HepG2 (cell line): ENCODE results near the gene ASB8. TPM values are rescaled to one million over a fixed set of nuclear protein-coding genes. Genes with fewer than 3 reads are reported as not detected.
A peak's percentile ranks its signal among the peaks of the same experiment; 100 is the strongest.

ENCODE experiments used
- CEBPZ ChIP-seq: IDR thresholded peaks from 2 replicates; pipeline ENCODE4 v1.6.1; 2012; ENCODE audit warnings: low read length, improper control_type of control experiment
- E2F1 ChIP-seq: sonication (generic); formaldehyde crosslinking; IDR thresholded peaks from 2 replicates; pipeline ENCODE4 v1.5.0; 2020; ENCODE audit warnings: missing genetic modification reagents
- FOXK1 ChIP-seq: sonication (generic); formaldehyde crosslinking; IDR thresholded peaks from 2 replicates; pipeline ENCODE4 v1.4.0; 2020; ENCODE audit warnings: low read depth, missing genetic modification reagents, borderline replicate concordance
- LCORL ChIP-seq, 2 experiments: fragments of 450-650 bp in 1 of 2; sonication (generic) in 1 of 2; formaldehyde crosslinking in 1 of 2; IDR thresholded peaks; 2 replicates each; pipeline versions ENCODE4 v1.5.0 to v1.6.1; 2017 to 2020; ENCODE audit warnings: antibody characterized with exemption in 1 of 2, missing genetic modification reagents in 1 of 2
- MTA3 ChIP-seq: sonication (generic); formaldehyde crosslinking; IDR thresholded peaks from 2 replicates; pipeline ENCODE4 v1.4.0; 2020; ENCODE audit warnings: missing genetic modification reagents
- NCOA1 ChIP-seq: sonication (generic); formaldehyde crosslinking; IDR thresholded peaks from 2 replicates; pipeline ENCODE4 v1.9.0; 2021; ENCODE audit warnings: missing genetic modification reagents
- NR2F6 ChIP-seq, 2 experiments: IDR thresholded peaks; 2 replicates each; pipeline ENCODE4 v1.6.1; 2016; ENCODE audit warnings: antibody characterized with exemption in 1 of 2, mild to moderate bottlenecking in 1 of 2
- PHF20 ChIP-seq: sonication (generic); formaldehyde crosslinking; IDR thresholded peaks from 2 replicates; pipeline ENCODE4 v1.5.0; 2020; ENCODE audit warnings: mild to moderate bottlenecking, missing genetic modification reagents
- RBM39 ChIP-seq: fragments of 200-400 bp; formaldehyde crosslinking; IDR thresholded peaks from one replicate; pipeline ENCODE4 v1.6.1; 2018; ENCODE audit warnings: antibody characterized with exemption, mild to moderate bottlenecking, low read depth, low read length; ENCODE audit not compliant: poor library complexity, severe bottlenecking
- ZBTB25 ChIP-seq: IDR thresholded peaks from 2 replicates; pipeline ENCODE4 v1.6.1; 2018; ENCODE audit warnings: missing genetic modification reagents
- ZFP91 ChIP-seq: sonication (generic); formaldehyde crosslinking; IDR thresholded peaks from 2 replicates; pipeline ENCODE4 v1.9.0; 2022; ENCODE audit warnings: missing genetic modification reagents, mild to moderate bottlenecking, borderline replicate concordance
- ZKSCAN1 ChIP-seq: fragments of 150-350 bp; IDR thresholded peaks from 2 replicates; pipeline ENCODE4 v1.6.1; 2014; ENCODE audit warnings: low read length
- ZNF350 ChIP-seq: sonication (generic); formaldehyde crosslinking; IDR thresholded peaks from 2 replicates; pipeline ENCODE4 v1.4.0; 2020; ENCODE audit warnings: mild to moderate bottlenecking, low read depth, missing genetic modification reagents, borderline replicate concordance
- ZNF414 ChIP-seq: sonication (generic); formaldehyde crosslinking; IDR thresholded peaks from 2 replicates; pipeline ENCODE4 v1.5.0; 2020; ENCODE audit warnings: missing genetic modification reagents
- ZNF746 ChIP-seq: sonication (generic); formaldehyde crosslinking; IDR thresholded peaks from 2 replicates; pipeline ENCODE4 v1.8.0; 2022; ENCODE audit warnings: mild to moderate bottlenecking, missing genetic modification reagents
- polyA plus RNA-seq, 8 experiments: library from polyadenylated mRNA; depleted of rRNA in 3 of 8; stranded (reverse) in 7 of 8; unstranded in 1 of 8; fragments of >200 nt; fragmentation: Illumina TruSeq in 4 of 8; extraction: Trizol in 4 of 8; gene quantifications; 2 replicates each; pipeline versions ENCODE4 v1.2.1 to v1.2.3, GENCODE V29; 2011 to 2016; ENCODE audit warnings: low read depth in 4 of 8, missing spikeins in 1 of 8, mixed read lengths in 1 of 8; ENCODE audit not compliant: insufficient read depth in 1 of 8
- total RNA-seq, 5 experiments: library from RNA; depleted of rRNA; stranded (reverse); fragments of >200 nt; fragmentation: Illumina TruSeq; extraction: Trizol; gene quantifications; 2 replicates each; pipeline ENCODE4 v1.2.3, GENCODE V29; 2016; ENCODE audit warnings: low read depth in 1 of 5

The ASB8 gene
- total and polyA plus RNA-seq, 2 of the 13 experiments (the other 11 are each of a cell fraction or from before 2014, with no cell fraction given): 14.0 to 15.5 TPM

- TF ChIP-seq ZNF414 (CRISPR knock-in tag): peak; percentile 74; the same call in 1 of the 2 replicates
- TF ChIP-seq CEBPZ: no peak
- TF ChIP-seq ZKSCAN1: no peak
- TF ChIP-seq MTA3 (CRISPR knock-in tag): no peak
- TF ChIP-seq RBM39: peak; percentile 93
- peak; percentile 87 for TF ChIP-seq ZNF350 (CRISPR knock-in tag)
- 0 out of 2 replicates have a peak, but pooled peaks have one; percentile 64 for TF ChIP-seq NCOA1 (CRISPR knock-in tag)
- TF ChIP-seq LCORL (IDR thresholded peaks at IDR 0.05): peak; percentile 93
- peak; percentile 36; the same call in 1 of the 2 replicates for TF ChIP-seq LCORL (CRISPR knock-in tag; IDR thresholded peaks at IDR 0.05)
- peak; percentile 89 for TF ChIP-seq E2F1 (CRISPR knock-in tag)
- TF ChIP-seq PHF20: peak; percentile 97
- peak; percentile 85; the same call in 1 of the 2 replicates for TF ChIP-seq ZFP91 (CRISPR knock-in tag)
- TF ChIP-seq ZBTB25 (CRISPR knock-in tag): peak; percentile 99
- TF ChIP-seq NR2F6 (IDR thresholded peaks at IDR 0.05): peak; percentile 38
- peak; percentile 79 for TF ChIP-seq NR2F6 (CRISPR knock-in tag; IDR thresholded peaks at IDR 0.05)
- TF ChIP-seq ZNF746: no peak
- TF ChIP-seq FOXK1 (CRISPR knock-in tag): 0 out of 2 replicates have a peak, but pooled peaks have one; percentile 18
These were observed 51.2 kb downstream of the ASB8 start, which contains the start of gene SENP1 (continued) for GRCh38 chr12:48105867-48106680.
